GM21786 (cell line): ENCODE measurements around the gene SYNE2.
"Not testable (repeated sequence)": the region's sequence is repeated elsewhere in the genome, so short reads cannot be mapped to it uniquely, and the experiment has no call there.

Source experiments
- ATAC-seq: cut with Tn5 transposase; IDR thresholded peaks from one replicate; pipeline ENCODE4 v1.9.1; 2021; ENCODE audit not compliant: unreplicated experiment

SYNE2 gene

GRCh38 chr14:63869940-63870752, 17.3 kb downstream of the SYNE2 start:
- peak; percentile 35 for ATAC-seq

GRCh38 chr14:63870753-63871037, 17.9 kb downstream of the SYNE2 start:
- ATAC-seq, result not testable (repeated sequence)

GRCh38 chr14:63874223-63874622, 21.4 kb downstream of the SYNE2 start:
- no peak for ATAC-seq

- no peak for ATAC-seq
Measured at GRCh38 chr14:63875311-63875710, 22.5 kb downstream of the SYNE2 start.

GRCh38 chr14:63877550-63877939, 24.7 kb downstream of the SYNE2 start:
- ATAC-seq, result no peak

- no peak for ATAC-seq
Measured at GRCh38 chr14:63878052-63878451, 25.2 kb downstream of the SYNE2 start.

GRCh38 chr14:63878792-63879191, 26.0 kb downstream of the SYNE2 start:
- no peak for ATAC-seq

GRCh38 chr14:63881926-63882325, 29.1 kb downstream of the SYNE2 start:
- ATAC-seq, result no peak

- no peak for ATAC-seq
Measured at GRCh38 chr14:63887899-63888298, 35.1 kb downstream of the SYNE2 start.

GRCh38 chr14:63890553-63890952, 37.7 kb downstream of the SYNE2 start:
- no peak for ATAC-seq

- no peak for ATAC-seq
Measured at GRCh38 chr14:63891148-63891975, 38.6 kb downstream of the SYNE2 start.

- ATAC-seq, result no peak
Measured at GRCh38 chr14:63892265-63892664, 39.5 kb downstream of the SYNE2 start.

- ATAC-seq, result no peak
Measured at GRCh38 chr14:63893701-63894458, 41.1 kb downstream of the SYNE2 start.

- no peak for ATAC-seq
Measured at GRCh38 chr14:63895510-63895909, 42.7 kb downstream of the SYNE2 start.

GRCh38 chr14:63896278-63896720, 43.5 kb downstream of the SYNE2 start:
- no peak for ATAC-seq

- ATAC-seq, result no peak
Measured at GRCh38 chr14:63897721-63898163, 44.9 kb downstream of the SYNE2 start.

- ATAC-seq, result no peak
Measured at GRCh38 chr14:63899953-63900352, 47.1 kb downstream of the SYNE2 start.

GRCh38 chr14:63901434-63902085, 48.8 kb downstream of the SYNE2 start:
- ATAC-seq, result no peak

- ATAC-seq, result no peak
Measured at GRCh38 chr14:63902375-63902976, 49.7 kb downstream of the SYNE2 start.

GRCh38 chr14:63904724-63905123, 51.9 kb downstream of the SYNE2 start:
- no peak for ATAC-seq

GRCh38 chr14:63905370-63905769, 52.6 kb downstream of the SYNE2 start:
- ATAC-seq, result no peak
